Islet of Langerhans (tissue), 1 donor: ENCODE results near the gene SUPT3H.
"Not testable (repeated sequence)": the region's sequence is repeated elsewhere in the genome, so short reads cannot be mapped to it uniquely, and the experiment has no call there.

Source experiments
- FAIRE-seq: peaks from one replicate; lab custom pipeline; 2011; peaks lifted over from hg19 to GRCh38; lab: Jason Lieb, UNC

SUPT3H gene

DNA sequence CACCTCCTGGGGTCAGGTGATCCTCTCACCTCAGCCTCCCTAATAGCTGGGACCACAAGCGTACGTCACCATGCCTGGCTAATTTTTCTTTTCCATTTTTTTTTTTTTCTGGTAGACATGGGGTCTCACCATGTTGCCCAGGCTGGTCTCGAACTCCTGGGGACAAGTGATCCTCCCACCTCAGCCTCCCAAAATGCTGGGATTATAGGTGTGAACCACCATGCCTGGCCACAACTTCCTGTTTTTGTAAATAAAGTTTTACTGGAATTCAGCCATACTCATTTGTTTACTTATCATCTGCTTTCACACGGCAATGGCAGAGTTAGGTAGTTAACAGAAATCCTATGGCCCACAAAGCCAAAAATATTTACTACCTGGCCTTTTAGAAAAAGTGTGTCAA is 57.4 kb downstream of the SUPT3H start:
- FAIRE-seq, result no peak

DNA sequence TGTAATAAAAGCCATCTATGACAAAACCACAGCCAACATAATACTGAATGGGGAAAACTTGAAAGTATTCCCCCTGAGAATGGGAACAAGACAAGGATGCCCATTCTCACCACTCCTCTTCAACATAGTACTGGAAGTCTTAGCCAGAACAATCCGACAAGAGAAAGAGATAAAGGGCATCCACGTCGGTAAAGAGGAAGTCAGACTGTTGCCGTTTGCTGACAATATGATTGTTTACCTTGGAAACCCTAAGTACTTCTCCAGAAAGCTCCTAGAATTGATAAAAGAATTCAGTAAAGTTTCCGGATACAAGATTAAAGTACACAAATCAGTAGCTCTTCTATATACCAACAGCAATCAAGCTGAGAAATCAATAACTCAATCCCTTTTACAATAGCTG is 63.6 kb downstream of the SUPT3H start:
- no peak for FAIRE-seq

DNA sequence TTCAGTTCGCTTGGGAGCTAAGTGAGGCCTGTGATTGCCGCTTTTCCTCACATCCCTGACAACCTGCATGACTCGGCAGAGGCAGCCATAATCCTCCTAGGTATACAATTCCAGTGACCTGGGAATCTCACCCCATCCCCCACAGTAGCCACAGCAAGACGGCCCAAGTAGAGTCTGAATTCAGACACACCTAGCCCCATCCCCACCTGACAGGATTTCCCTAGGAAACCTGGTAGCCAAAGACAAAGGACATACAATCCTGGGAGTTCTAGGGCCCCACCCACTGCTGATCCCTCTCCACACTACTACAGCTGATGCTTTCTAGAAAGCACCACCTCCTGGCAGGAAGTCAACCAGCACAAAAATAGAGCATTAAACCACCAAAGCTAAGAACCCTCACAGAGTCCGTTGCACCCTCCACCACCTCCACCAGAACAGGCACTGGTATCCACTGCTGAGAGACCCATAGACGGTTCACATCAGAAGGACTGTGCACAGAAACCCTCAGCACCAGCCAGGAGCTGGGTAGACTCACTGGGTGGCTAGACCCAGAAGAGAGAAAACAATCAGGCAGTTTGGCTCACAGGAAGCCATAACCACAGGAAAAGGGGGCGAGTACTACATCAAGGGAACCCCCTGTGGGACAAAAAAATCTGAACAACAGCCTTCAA is 67.5 kb downstream of the SUPT3H start:
- no peak for FAIRE-seq

DNA sequence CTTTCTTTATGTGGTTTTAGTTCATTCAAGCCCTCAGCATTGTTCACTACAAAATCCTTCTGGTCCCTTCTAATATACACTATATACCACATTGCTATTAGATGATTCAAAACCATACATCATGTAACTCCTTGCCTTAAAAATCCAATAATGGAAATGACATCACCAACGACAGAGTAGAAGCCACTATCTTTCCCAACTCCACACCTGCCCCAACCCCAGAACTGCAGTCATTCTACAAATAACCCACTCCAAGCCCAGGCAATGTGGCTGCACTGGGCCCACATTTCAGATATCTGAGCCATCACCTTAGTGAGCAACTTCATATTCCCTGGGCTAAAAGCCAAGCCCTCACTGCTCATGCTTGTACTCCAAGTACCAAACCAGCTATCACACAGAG is 72.2 kb downstream of the SUPT3H start:
- FAIRE-seq, result no peak

DNA sequence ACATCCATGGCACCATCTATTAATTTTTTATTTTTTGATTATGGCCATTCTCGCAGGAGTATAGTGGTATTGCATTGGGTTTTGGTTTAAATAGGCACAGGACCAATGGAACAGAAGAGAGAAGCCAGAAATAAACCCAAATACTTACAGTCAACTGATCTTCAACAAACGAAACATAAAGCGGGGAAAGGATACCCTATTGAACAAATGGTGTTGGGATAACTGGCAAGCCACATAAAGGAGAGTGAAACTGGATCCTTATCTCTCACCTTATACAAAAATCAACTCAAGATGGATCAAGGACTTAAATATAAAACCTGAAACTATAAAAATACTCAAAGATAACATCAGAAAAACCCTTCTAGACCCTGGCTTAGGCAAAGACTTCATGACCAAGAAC is 74.9 kb downstream of the SUPT3H start:
- no peak for FAIRE-seq

GRCh38 chr6:45301348-45302142 is 76.2 kb downstream of the SUPT3H start:
- FAIRE-seq, result no peak

GRCh38 chr6:45300736-45301135 is 77.0 kb downstream of the SUPT3H start:
- no peak for FAIRE-seq

GRCh38 chr6:45299096-45299581 is 78.6 kb downstream of the SUPT3H start:
- FAIRE-seq, result no peak

- FAIRE-seq, result no peak
These were observed 80.4 kb downstream of the SUPT3H start for GRCh38 chr6:45297320-45297719.

DNA sequence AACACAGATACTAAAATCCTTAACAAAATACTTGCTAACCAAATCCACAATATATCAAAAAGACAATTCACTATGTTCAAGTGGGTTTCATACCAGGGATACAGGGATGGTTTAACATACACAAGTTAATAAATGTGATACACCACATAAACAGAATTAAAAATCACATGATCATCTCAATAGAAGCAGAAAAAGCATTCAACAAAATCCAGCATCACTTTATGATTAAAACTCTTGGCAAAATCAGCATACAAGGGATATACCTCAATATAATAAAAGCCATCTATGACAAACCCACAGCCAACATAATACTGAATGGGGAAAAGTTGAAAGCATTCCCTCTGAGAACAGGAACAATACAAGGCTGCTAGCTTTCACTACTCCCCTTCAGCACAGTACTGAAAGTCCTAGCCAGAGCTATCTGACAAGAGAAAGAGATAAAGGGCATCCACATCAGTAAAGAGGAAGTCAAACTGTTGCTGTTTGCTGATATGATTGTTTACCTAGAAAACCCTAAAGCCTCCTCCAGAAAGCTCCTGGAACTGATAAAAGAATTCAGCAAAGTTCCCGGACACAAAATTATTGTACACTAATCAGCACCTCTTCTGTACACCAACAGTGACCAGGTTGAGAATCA is 83.6 kb downstream of the SUPT3H start:
- not testable (repeated sequence) for FAIRE-seq

DNA sequence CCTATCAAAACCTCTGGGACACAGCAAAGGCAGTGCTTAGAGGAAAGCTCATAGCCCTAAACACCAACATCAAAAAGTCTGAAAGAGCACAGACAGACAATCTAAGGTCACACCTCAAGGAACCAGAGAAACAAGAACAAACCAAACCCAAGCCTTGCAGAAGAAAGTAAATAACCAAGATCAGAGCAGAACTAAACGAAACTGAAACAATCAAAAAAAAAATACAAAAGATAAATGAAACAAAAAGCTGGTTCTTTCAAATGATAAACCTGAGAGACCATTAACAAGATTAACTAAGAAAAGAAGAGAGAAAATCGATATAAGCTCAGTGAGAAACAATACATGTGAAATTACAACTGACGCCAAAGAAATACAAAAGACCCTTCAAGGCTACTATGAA is 84.4 kb downstream of the SUPT3H start:
- FAIRE-seq, result no peak

GRCh38 chr6:45289751-45290514 is 87.8 kb downstream of the SUPT3H start:
- no peak for FAIRE-seq

- not testable (repeated sequence) for FAIRE-seq
These were observed 91.0 kb downstream of the SUPT3H start for GRCh38 chr6:45286707-45287106.

- FAIRE-seq, result peak; percentile 17
These were observed 99.4 kb downstream of the SUPT3H start for GRCh38 chr6:45278367-45278766.

GRCh38 chr6:45277741-45278140 is 100.0 kb downstream of the SUPT3H start:
- FAIRE-seq, result not testable (repeated sequence)

DNA sequence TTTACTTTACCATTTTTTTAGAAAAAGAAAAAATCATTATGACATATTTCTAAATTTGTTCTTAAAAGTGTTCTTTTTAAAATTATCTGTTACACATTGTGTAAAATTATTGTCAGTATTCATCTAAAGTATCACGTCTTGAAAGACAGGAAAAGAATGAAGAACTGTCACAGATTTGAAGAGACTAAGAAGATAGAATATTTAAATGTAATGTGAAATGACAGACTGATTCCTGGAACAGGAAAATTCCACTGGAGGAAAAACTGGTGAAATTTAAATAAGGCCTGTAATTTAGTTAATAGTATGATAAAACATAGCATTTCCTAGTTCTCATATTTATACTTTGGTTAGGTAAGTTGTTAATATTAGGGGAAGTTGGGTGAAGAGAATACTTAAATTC is 102.4 kb downstream of the SUPT3H start:
- FAIRE-seq, result no peak

DNA sequence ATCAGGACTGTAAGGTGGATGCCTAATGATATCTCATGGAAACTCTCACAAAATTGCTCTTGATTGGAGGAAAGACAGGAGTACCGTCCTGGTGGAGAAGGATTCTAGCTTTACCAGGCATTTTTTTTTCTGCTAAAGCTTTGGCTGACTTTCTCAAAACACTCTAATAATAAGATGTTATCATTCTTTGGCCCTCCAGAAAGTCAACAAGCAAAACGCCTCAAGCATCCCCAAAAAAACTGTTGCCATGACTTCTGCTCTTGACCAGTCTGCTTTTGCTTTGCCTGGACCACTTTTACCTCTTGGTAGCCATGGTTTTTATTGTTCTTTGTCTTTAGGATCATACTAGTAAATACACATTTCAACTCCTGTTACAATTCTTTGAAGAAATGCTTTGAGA is 105.1 kb downstream of the SUPT3H start:
- FAIRE-seq, result no peak

DNA sequence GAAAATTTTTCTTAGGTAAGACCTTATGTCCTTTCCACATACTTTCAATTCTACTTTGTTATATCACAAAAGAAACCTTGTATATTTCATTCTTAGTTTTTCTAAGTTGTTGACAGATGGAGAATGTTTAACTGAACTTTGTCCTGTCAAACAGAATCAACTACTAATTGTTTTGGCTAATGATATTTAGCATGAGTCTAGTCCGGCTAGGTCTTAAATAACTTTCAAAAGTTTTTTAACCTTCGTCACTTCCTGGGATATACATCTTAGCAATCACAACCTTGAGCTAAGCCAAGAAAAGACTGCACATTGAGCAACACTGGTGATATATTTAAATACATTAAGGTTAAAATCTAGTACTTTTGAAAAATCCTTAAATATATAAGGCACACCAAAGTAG is 112.5 kb downstream of the SUPT3H start:
- peak; percentile 9 for FAIRE-seq

GRCh38 chr6:45260696-45261095 is 117.0 kb downstream of the SUPT3H start:
- FAIRE-seq, result no peak

GRCh38 chr6:45256697-45257695 is 120.7 kb downstream of the SUPT3H start:
- FAIRE-seq, result no peak

- FAIRE-seq, result no peak
These were observed 122.3 kb downstream of the SUPT3H start for GRCh38 chr6:45255434-45255833.
